OCI-LY1 (cell line): ENCODE results near the gene LIFR.
"Not testable (repeated sequence)": the region's sequence is repeated elsewhere in the genome, so short reads cannot be mapped to it uniquely, and the experiment has no call there.

Experiments used
- H2AFZ ChIP-seq: fragments of 200-600 bp; sonication (generic), shearing (Covaris generic); 2 replicates; pipeline ENCODE4 v1.6.0; 2014; ENCODE audit warnings: antibody characterized with exemption, mild to moderate bottlenecking, low read length
- H3F3A ChIP-seq: fragments of 200-600 bp; sonication (generic), shearing (Covaris generic); 2 replicates; pipeline ENCODE4 v1.6.0; 2014; ENCODE audit warnings: mild to moderate bottlenecking, antibody characterized with exemption, low read length, moderate library complexity; ENCODE audit not compliant: insufficient read depth
- H3K27ac ChIP-seq: fragments of 200-600 bp; sonication (generic); 2 replicates; pipeline ENCODE4 v1.5.1; 2014; ENCODE audit warnings: low read length, mixed run types, mild to moderate bottlenecking, low read depth; ENCODE audit not compliant: poor library complexity, severe bottlenecking
- H3K27me3 ChIP-seq: fragments of 200-600 bp; sonication (generic); 2 replicates; pipeline ENCODE4 v1.6.0; 2014; ENCODE audit warnings: antibody characterized with exemption, mild to moderate bottlenecking, low read length, moderate library complexity; ENCODE audit not compliant: insufficient read depth
- H3K36me3 ChIP-seq: fragments of 200-600 bp; sonication (generic); 2 replicates; pipeline ENCODE4 v1.6.1; 2014; ENCODE audit warnings: mild to moderate bottlenecking, antibody characterized with exemption, low read length, moderate library complexity, mixed read lengths; ENCODE audit not compliant: insufficient read depth
- H3K4me1 ChIP-seq: fragments of 200-600 bp; sonication (generic); 2 replicates; pipeline ENCODE4 v1.5.1; 2014; ENCODE audit warnings: mild to moderate bottlenecking, low read length, moderate library complexity; ENCODE audit not compliant: insufficient read depth, severe bottlenecking
- H3K4me2 ChIP-seq: fragments of 200-600 bp; sonication (generic), shearing (Covaris generic); 2 replicates; pipeline ENCODE4 v1.6.1; 2014; ENCODE audit warnings: low read length
- H3K4me3 ChIP-seq: fragments of 200-600 bp; sonication (generic); 2 replicates; pipeline ENCODE4 v1.5.1; 2014; ENCODE audit warnings: low read length, low read depth, mild to moderate bottlenecking, mixed read lengths; ENCODE audit not compliant: poor library complexity, severe bottlenecking
- H3K79me2 ChIP-seq: fragments of 200-600 bp; shearing (Covaris generic); 2 replicates; pipeline ENCODE4 v1.6.1; 2016; ENCODE audit warnings: mixed run types, low read length, mixed read lengths; ENCODE audit not compliant: insufficient read depth
- H3K9ac ChIP-seq: fragments of 200-600 bp; sonication (generic), shearing (Covaris generic); 2 replicates; pipeline ENCODE4 v1.6.1; 2014; ENCODE audit warnings: mild to moderate bottlenecking, low read length, mixed read lengths
- H3K9me2 ChIP-seq: fragments of 200-600 bp; sonication (generic), shearing (Covaris generic); 2 replicates; pipeline ENCODE4 v1.6.1; 2014; ENCODE audit warnings: low read depth, mild to moderate bottlenecking, low read length, mixed read lengths
- H3K9me3 ChIP-seq: fragments of 200-600 bp; shearing (Covaris generic); 2 replicates; pipeline ENCODE4 v1.6.1; 2014; ENCODE audit warnings: low read length, mixed read lengths
- H4K20me1 ChIP-seq: fragments of 200-600 bp; sonication (generic), shearing (Covaris generic); 2 replicates; pipeline ENCODE4 v1.6.0; 2016; ENCODE audit warnings: mild to moderate bottlenecking, low read length; ENCODE audit not compliant: insufficient read depth
- CTCF ChIP-seq: fragments of 200-600 bp; sonication (generic), shearing (Covaris generic); IDR thresholded peaks from 2 replicates; pipeline ENCODE4 v1.5.1; 2017; ENCODE audit warnings: mild to moderate bottlenecking, antibody characterized with exemption, low read length, moderate library complexity, mixed read lengths
- EZH2 ChIP-seq: fragments of 200-600 bp; sonication (generic), shearing (Covaris generic); IDR thresholded peaks from 2 replicates; pipeline ENCODE4 v1.8.0; 2017; ENCODE audit warnings: borderline replicate concordance, mixed run types, mild to moderate bottlenecking, antibody characterized with exemption, low read length, moderate library complexity, mixed read lengths

The LIFR gene

GRCh38 chr5:38524022-38524421 lies 32.4 kb downstream of the LIFR start:
- TF ChIP-seq EZH2: no peak
- Histone ChIP-seq H2AFZ (no peak overlapping the region), H3K4me3 (no peak overlapping the region), H3K79me2 (no peaks in the 10 kb centered on the region), H3K9me2 (no peaks in the 10 kb centered on the region), H4K20me1 (no peaks in the 10 kb centered on the region), H3K36me3 (no peaks in the 10 kb centered on the region), H3K9ac (no peak overlapping the region), H3K4me1 (no peaks in the 10 kb centered on the region), H3K27ac (no peak overlapping the region), H3K9me3 (no peaks in the 10 kb centered on the region), H3F3A (no peaks in the 10 kb centered on the region), H3K4me2 (no peak overlapping the region), H3K27me3 (no peaks in the 10 kb centered on the region)

DNA sequence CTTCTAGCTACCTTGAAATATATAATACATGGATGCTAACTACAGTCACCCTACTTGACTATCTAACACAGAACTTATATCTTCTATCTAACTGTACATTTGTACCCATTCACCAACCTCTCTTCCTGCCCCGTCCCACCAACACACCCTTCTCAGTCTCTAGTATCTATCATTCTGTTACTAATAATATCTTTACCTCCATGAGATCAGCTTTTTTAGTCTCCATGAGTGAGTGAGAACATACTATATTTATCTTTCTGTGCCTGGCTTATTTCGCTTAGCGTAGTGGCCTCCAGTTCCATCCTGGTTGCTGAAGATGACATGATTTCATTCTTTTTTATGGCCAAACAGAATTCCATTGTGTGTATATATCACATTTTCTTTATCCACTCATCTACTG lies 37.0 kb downstream of the LIFR start:
- Histone ChIP-seq H3K27me3 (no peaks in the 10 kb centered on the region), H3K79me2 (no peaks in the 10 kb centered on the region), H3K4me1 (no peaks in the 10 kb centered on the region), H3F3A (no peaks in the 10 kb centered on the region), H2AFZ (no peak overlapping the region), H4K20me1 (no peaks in the 10 kb centered on the region), H3K9me3 (no peaks in the 10 kb centered on the region), H3K36me3 (no peaks in the 10 kb centered on the region), H3K27ac (no peak overlapping the region), H3K4me3 (no peak overlapping the region), H3K4me2 (no peak overlapping the region), H3K9ac (no peak overlapping the region), H3K9me2 (no peaks in the 10 kb centered on the region)
- TF ChIP-seq EZH2 (no peak), CTCF (no peak)

- no peaks in the 10 kb centered on the region for H3K36me3 ChIP-seq
- no peaks in the 10 kb centered on the region for H3K4me1 ChIP-seq
- no peaks in the 10 kb centered on the region for H3K27me3 ChIP-seq
- H3F3A ChIP-seq: no peaks in the 10 kb centered on the region
- H3K79me2 ChIP-seq: no peaks in the 10 kb centered on the region
- no peak overlapping the region for H3K4me2 ChIP-seq
- no peak overlapping the region for H2AFZ ChIP-seq
- H3K9me2 ChIP-seq: no peaks in the 10 kb centered on the region
- no peak overlapping the region for H3K4me3 ChIP-seq
- no peaks in the 10 kb centered on the region for H4K20me1 ChIP-seq
- no peak overlapping the region for H3K9ac ChIP-seq
- no peak overlapping the region for H3K27ac ChIP-seq
- TF ChIP-seq EZH2 (no peak), CTCF (no peak)
- no peaks in the 10 kb centered on the region for H3K9me3 ChIP-seq
These were observed 38.1 kb downstream of the LIFR start for GRCh38 chr5:38518341-38518740.

GRCh38 chr5:38516649-38517048 lies 39.8 kb downstream of the LIFR start:
- H3K4me1 ChIP-seq, H3K27me3 ChIP-seq, H3K4me2 ChIP-seq, H3K4me3 ChIP-seq, H3K79me2 ChIP-seq, H3K36me3 ChIP-seq, H3F3A ChIP-seq, H2AFZ ChIP-seq, H3K9me3 ChIP-seq, H3K27ac ChIP-seq, H4K20me1 ChIP-seq, H3K9ac ChIP-seq, H3K9me2 ChIP-seq: not testable (repeated sequence)
